ENCODE results near the gene DNAH6.

DNA sequence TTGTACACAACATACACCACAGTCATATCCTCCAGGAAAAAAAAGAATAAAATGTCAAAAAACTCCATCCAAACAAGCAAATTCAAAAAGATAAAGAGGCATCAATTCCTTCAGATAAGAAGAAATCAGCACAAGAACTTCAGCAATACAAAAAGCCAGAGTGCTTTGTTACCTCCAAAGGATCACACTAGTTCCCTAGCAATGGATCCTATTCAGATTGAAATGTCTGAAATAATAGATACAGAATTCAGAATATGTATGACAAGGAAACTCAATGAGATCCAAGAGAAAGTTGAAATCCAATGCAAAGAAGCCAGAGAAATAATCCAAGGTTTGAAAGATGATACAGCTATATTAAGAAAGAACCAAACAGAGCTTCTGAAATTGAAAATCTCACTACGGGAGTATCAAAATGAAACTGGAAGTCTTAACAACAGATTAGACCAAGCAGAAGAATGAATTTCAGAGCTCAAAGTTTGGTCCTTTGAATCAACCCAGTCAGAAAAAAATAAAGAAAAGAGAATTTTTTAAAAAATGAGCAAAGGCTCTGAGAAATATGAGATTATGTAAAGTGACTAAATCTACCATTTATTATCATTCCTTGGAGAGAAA lies 284.0 kb downstream of the DNAH6 start:
- TF ChIP-seq POLR2A (IDR thresholded peaks at IDR 0.05; ENCODE audit: low read length) (no peak), GATA1 (IDR thresholded peaks at IDR 0.05; ENCODE audit: low read depth, low read length) (no peak)

All from erythroblast (primary cell).